Globus pallidus (tissue), 1 donor: ENCODE data around the gene SLC6A17.

Experiments used
- DNase-seq: peaks from one replicate; pipeline ENCODE4 v3.0.0-alpha.2; 2015; ENCODE audit warnings: low spot score

Gene SLC6A17

GRCh38 chr1:110205156-110205555 is 54.9 kb downstream of the SLC6A17 start:
- DNase-seq, result no peak

GRCh38 chr1:110205591-110206155 is 55.4 kb downstream of the SLC6A17 start:
- DNase-seq, result no peak

- DNase-seq, result no peak
Measured at GRCh38 chr1:110206261-110206920, 56.1 kb downstream of the SLC6A17 start.

GRCh38 chr1:110207831-110208230 is 57.5 kb downstream of the SLC6A17 start:
- peak; percentile 33 for DNase-seq

GRCh38 chr1:110208916-110209645 is 58.8 kb downstream of the SLC6A17 start:
- DNase-seq, result no peak

- peak; percentile 62 for DNase-seq
Measured at GRCh38 chr1:110209715-110210603, 59.7 kb downstream of the SLC6A17 start, which contains the start of gene KCNC4. Gene KCNC4, plus strand, starts transcription at chr1:110210314. Its CDS starts 1,186 bp downstream, at chr1:110211500.

- DNase-seq, result no peak
Measured at GRCh38 chr1:110210604-110211495, 60.6 kb downstream of the SLC6A17 start.

- DNase-seq, result no peak
Measured at GRCh38 chr1:110211496-110212168, 61.3 kb downstream of the SLC6A17 start.

GRCh38 chr1:110212169-110213142 is 62.2 kb downstream of the SLC6A17 start:
- DNase-seq, result no peak

- DNase-seq, result no peak
Measured at GRCh38 chr1:110213143-110213540, 62.8 kb downstream of the SLC6A17 start.

- DNase-seq, result no peak
Measured at GRCh38 chr1:110214454-110215404, 64.4 kb downstream of the SLC6A17 start.

- no peak for DNase-seq
Measured at GRCh38 chr1:110215621-110216515, 65.6 kb downstream of the SLC6A17 start.

- DNase-seq, result no peak
Measured at GRCh38 chr1:110216844-110217444, 66.7 kb downstream of the SLC6A17 start.

GRCh38 chr1:110218137-110218536 is 67.8 kb downstream of the SLC6A17 start:
- DNase-seq, result no peak

- DNase-seq, result no peak
Measured at GRCh38 chr1:110218739-110219138, 68.4 kb downstream of the SLC6A17 start.

- no peak for DNase-seq
Measured at GRCh38 chr1:110220324-110220723, 70.0 kb downstream of the SLC6A17 start.

- no peak for DNase-seq
Measured at GRCh38 chr1:110221119-110221518, 70.8 kb downstream of the SLC6A17 start.
